ENCODE data around the gene ANKRD55. TPM values are rescaled to one million over a fixed set of nuclear protein-coding genes. Genes with fewer than 3 reads are reported as not detected.
"Not testable (repeated sequence)": the region's sequence is repeated elsewhere in the genome, so short reads cannot be mapped to it uniquely, and the experiment has no call there.

The ANKRD55 gene
- total and polyA plus RNA-seq, 2 donors (not counting 1 experiment from before 2014, with no cell fraction given): 0.07 TPM; not detected in 1

- no peak overlapping the region for H3K27ac Mint-ChIP-seq
- Histone ChIP-seq H3K27ac (ENCODE audit: low read length in 2 of 2) (no peak overlapping the region), H3K36me3 (replicated peaks in 1 of 2; ENCODE audit: control extremely low read depth in 1 of 2, control insufficient read depth in 1 of 2, extremely low read depth in 1 of 2, insufficient read depth in 2 of 2, low read length in 1 of 2) (no peaks in the 10 kb centered on the region), H3K27me3 (replicated peaks in 1 of 4; ENCODE audit: control extremely low read depth in 1 of 4, control insufficient read depth in 3 of 4, insufficient read depth in 4 of 4, low read length in 3 of 4) (peaks cover 0 to 5% (median 1%) of the 10 kb centered on the region in 4 experiments), H3K9ac (ENCODE audit: low read length) (no peak overlapping the region), H3K4me1 (ENCODE audit: control insufficient read depth in 2 of 2, insufficient read depth in 2 of 2, low read length in 2 of 2) (no peaks in the 10 kb centered on the region), H3K9me3 (ENCODE audit: control extremely low read depth in 1 of 3, control insufficient read depth in 2 of 3, insufficient read depth in 1 of 3, low read length in 2 of 3) (peaks cover 0 to 6% (median 5%) of the 10 kb centered on the region in 3 donors), H4K20me1 (ENCODE audit: control insufficient read depth, insufficient read depth, low read length, poor library complexity, severe bottlenecking) (no peaks in the 10 kb centered on the region), H3K79me2 (ENCODE audit: control insufficient read depth, insufficient read depth, low read length) (no peaks in the 10 kb centered on the region), H3K4me2 (replicated peaks; ENCODE audit: low read depth, low read length, poor library complexity, severe bottlenecking) (no peak overlapping the region), H2AFZ (ENCODE audit: insufficient read depth, low read depth, low read length, poor library complexity, severe bottlenecking) (no peak overlapping the region), H3K4me3 (ENCODE audit: control extremely low read depth in 1 of 5, extremely low read depth in 1 of 5, insufficient read depth in 1 of 5, low read depth in 2 of 5, low read length in 4 of 5) (no peak overlapping the region)
- CTCF ChIA-PET: no interaction called here
- H3K27me3 Mint-ChIP-seq: peaks cover 4% of the 10 kb centered on the region
- TF ChIP-seq EZH2 (IDR thresholded peaks at IDR 0.05; ENCODE audit: borderline replicate concordance, insufficient read depth, low read depth, low read length, poor library complexity, severe bottlenecking): no peak
- TF ChIP-seq, protein P1, sequence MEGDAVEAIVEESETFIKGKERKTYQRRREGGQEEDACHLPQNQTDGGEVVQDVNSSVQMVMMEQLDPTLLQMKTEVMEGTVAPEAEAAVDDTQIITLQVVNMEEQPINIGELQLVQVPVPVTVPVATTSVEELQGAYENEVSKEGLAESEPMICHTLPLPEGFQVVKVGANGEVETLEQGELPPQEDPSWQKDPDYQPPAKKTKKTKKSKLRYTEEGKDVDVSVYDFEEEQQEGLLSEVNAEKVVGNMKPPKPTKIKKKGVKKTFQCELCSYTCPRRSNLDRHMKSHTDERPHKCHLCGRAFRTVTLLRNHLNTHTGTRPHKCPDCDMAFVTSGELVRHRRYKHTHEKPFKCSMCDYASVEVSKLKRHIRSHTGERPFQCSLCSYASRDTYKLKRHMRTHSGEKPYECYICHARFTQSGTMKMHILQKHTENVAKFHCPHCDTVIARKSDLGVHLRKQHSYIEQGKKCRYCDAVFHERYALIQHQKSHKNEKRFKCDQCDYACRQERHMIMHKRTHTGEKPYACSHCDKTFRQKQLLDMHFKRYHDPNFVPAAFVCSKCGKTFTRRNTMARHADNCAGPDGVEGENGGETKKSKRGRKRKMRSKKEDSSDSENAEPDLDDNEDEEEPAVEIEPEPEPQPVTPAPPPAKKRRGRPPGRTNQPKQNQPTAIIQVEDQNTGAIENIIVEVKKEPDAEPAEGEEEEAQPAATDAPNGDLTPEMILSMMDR (IDR thresholded peaks at IDR 0.05): no peak
- POLR2A ChIA-PET: no interaction called here
- no peaks in the 10 kb centered on the region for H3K4me1 Mint-ChIP-seq
- DNase-seq (no peak), ATAC-seq (ENCODE audit: low read depth) (no peak)
- WGBS (ENCODE audit: insufficient coverage): no CpG with 5 or more reads among the region's 3 CpGs
- intact Hi-C loops (cut with micrococcal nuclease): no loop called here
- no peaks in the 10 kb centered on the region for H3K9me3 Mint-ChIP-seq (ENCODE audit: insufficient read depth)
- no peak overlapping the region for H3K4me3 Mint-ChIP-seq
Observed at GRCh38 chr5:56250011-56250410, 16.9 kb upstream of the ANKRD55 start.

DNA sequence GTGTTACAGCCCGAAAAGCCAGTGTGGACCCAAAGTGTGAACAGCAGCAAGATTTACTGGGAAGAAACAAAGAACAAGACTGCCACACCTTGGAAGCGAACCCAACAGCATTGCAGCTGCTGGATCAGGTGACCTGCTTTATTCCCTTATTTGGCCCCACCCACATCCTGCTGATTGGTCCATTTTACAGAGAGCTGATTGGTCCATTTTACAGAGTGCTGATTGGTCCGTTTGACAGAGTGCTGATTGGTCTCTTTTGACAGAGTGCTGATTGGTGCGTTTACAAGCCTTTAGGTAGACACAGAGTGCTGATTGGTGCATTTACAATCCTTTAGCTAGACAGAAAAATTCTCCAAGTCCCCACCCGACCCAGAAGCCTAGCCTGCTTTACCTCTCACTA, 16.0 kb upstream of the ANKRD55 start:
- H3K36me3 ChIP-seq (replicated peaks in 1 of 2; ENCODE audit: control extremely low read depth in 1 of 2, control insufficient read depth in 1 of 2, extremely low read depth in 1 of 2, insufficient read depth in 2 of 2, low read length in 1 of 2); H3K27me3 ChIP-seq (replicated peaks in 1 of 4; ENCODE audit: control extremely low read depth in 1 of 4, control insufficient read depth in 3 of 4, insufficient read depth in 4 of 4, low read length in 3 of 4); intact Hi-C loops (cut with micrococcal nuclease); CTCF ChIA-PET; H3K27ac ChIP-seq (ENCODE audit: low read length in 2 of 2); H3K4me3 ChIP-seq (ENCODE audit: control extremely low read depth in 1 of 5, extremely low read depth in 1 of 5, insufficient read depth in 1 of 5, low read depth in 2 of 5, low read length in 4 of 5); H4K20me1 ChIP-seq (ENCODE audit: control insufficient read depth, insufficient read depth, low read length, poor library complexity, severe bottlenecking); H2AFZ ChIP-seq (ENCODE audit: insufficient read depth, low read depth, low read length, poor library complexity, severe bottlenecking); H3K4me3 Mint-ChIP-seq; H3K79me2 ChIP-seq (ENCODE audit: control insufficient read depth, insufficient read depth, low read length); ATAC-seq (ENCODE audit: low read depth); H3K9me3 Mint-ChIP-seq (ENCODE audit: insufficient read depth); H3K4me1 Mint-ChIP-seq; H3K27ac Mint-ChIP-seq; H3K27me3 Mint-ChIP-seq; H3K9me3 ChIP-seq (ENCODE audit: control extremely low read depth in 1 of 3, control insufficient read depth in 2 of 3, insufficient read depth in 1 of 3, low read length in 2 of 3); DNase-seq; H3K4me1 ChIP-seq (ENCODE audit: control insufficient read depth in 2 of 2, insufficient read depth in 2 of 2, low read length in 2 of 2); H3K4me2 ChIP-seq (replicated peaks; ENCODE audit: low read depth, low read length, poor library complexity, severe bottlenecking); POLR2A ChIA-PET; H3K9ac ChIP-seq (ENCODE audit: low read length): not testable (repeated sequence)
- 72% methylated on average over 3 of the region's 5 CpGs for WGBS (ENCODE audit: insufficient coverage)

All from B cell (primary cell).